Panc1 (cell line): Measurements from ENCODE around the gene ST8SIA6.

Source experiments
- POLR2AphosphoS5 ChIP-seq: IDR thresholded peaks from 2 replicates; pipeline ENCODE4 v1.6.1; 2012; ENCODE audit warnings: mild to moderate bottlenecking, low read depth, low read length, moderate library complexity
- TF ChIP-seq, protein P1 (sequence below): fragments of 450-650 bp; IDR thresholded peaks from 2 replicates; pipeline ENCODE4 v1.5.1; 2017; ENCODE audit warnings: mild to moderate bottlenecking

DNA sequence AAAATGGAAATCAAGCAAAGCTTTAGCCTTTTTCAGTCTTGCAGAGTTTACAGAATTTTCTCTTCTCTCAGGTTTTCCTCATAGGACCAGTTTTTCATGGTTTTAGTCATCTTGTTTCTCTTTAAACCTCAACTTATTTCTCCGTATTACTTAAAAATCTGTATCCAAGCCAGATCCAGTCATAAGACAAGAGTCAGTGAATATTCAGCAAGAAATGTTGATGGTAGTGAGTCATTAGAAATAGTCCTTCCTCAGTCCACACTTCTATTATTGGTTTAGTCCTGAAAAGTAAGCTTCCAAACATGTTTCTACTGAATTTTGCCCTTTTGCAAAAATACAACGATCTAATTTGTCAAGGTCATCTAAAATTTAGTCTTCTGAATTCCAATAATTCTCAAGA lies 119.3 kb downstream of the ST8SIA6 start:
- no peak for TF ChIP-seq POLR2AphosphoS5
- TF ChIP-seq, protein P1, sequence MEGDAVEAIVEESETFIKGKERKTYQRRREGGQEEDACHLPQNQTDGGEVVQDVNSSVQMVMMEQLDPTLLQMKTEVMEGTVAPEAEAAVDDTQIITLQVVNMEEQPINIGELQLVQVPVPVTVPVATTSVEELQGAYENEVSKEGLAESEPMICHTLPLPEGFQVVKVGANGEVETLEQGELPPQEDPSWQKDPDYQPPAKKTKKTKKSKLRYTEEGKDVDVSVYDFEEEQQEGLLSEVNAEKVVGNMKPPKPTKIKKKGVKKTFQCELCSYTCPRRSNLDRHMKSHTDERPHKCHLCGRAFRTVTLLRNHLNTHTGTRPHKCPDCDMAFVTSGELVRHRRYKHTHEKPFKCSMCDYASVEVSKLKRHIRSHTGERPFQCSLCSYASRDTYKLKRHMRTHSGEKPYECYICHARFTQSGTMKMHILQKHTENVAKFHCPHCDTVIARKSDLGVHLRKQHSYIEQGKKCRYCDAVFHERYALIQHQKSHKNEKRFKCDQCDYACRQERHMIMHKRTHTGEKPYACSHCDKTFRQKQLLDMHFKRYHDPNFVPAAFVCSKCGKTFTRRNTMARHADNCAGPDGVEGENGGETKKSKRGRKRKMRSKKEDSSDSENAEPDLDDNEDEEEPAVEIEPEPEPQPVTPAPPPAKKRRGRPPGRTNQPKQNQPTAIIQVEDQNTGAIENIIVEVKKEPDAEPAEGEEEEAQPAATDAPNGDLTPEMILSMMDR = no peak
